ENCODE results near the gene RIOK3. TPM values are rescaled to one million over a fixed set of nuclear protein-coding genes. Genes with fewer than 3 reads are reported as not detected.

RIOK3 gene
- total RNA-seq, 1 experiment from 2014 or later, result 19.4 TPM

GRCh38 chr18:23495723-23496440 is 42.8 kb downstream of the RIOK3 start:
- ATAC-seq (no peak), DNase-seq (ENCODE audit: low spot score) (no peak)
- CTCF ChIA-PET, result interaction anchor here (0.6 to 0.8 kb wide), 2 partner anchors 15 to 605 kb away, joined by 3 read pairs; no protein-coding TSS in a partner anchor
- no peaks in the 10 kb centered on the region for H3K36me3 Mint-ChIP-seq
- POLR2A ChIA-PET, result no interaction called here
- H3K27ac Mint-ChIP-seq, result no peak overlapping the region
- TF ChIP-seq TP53 (CRISPR knock-in tag; IDR thresholded peaks at IDR 0.05) (no peak), HMGXB4 (CRISPR knock-in tag; IDR thresholded peaks at IDR 0.05) (no peak), ZNF232 (CRISPR knock-in tag; IDR thresholded peaks at IDR 0.05) (no peak), HMGA2 (CRISPR knock-in tag; IDR thresholded peaks at IDR 0.05) (no peak), ZNF281 (CRISPR knock-in tag; IDR thresholded peaks at IDR 0.05) (no peak)
- no peaks in the 10 kb centered on the region for H3K4me1 Mint-ChIP-seq
- peaks cover 4% of the 10 kb centered on the region for H3K9me3 Mint-ChIP-seq
- H3K27me3 Mint-ChIP-seq (ENCODE audit: low read depth), result peaks cover 3% of the 10 kb centered on the region; the same call in 1 of the 2 replicates
- no peak overlapping the region for H3K4me3 Mint-ChIP-seq

GRCh38 chr18:23498117-23498516 is 45.0 kb downstream of the RIOK3 start:
- Mint-ChIP-seq H3K36me3 (no peaks in the 10 kb centered on the region), H3K27me3 (ENCODE audit: low read depth) (peaks cover 3% of the 10 kb centered on the region; the same call in 1 of the 2 replicates), H3K27ac (no peak overlapping the region), H3K4me3 (no peak overlapping the region), H3K9me3 (no peaks in the 10 kb centered on the region), H3K4me1 (peaks cover 9% of the 10 kb centered on the region)
- ChIA-PET POLR2A (no interaction called here), CTCF (interaction anchor here (0.5 to 2.5 kb wide), 42 partner anchors 8 to 684 kb away, joined by 3 to 34 read pairs (median 4); partner anchors contain the start of gene RIOK3)
- DNase-seq (ENCODE audit: low spot score) (no peak), ATAC-seq (no peak)
- TF ChIP-seq SMAD3 (CRISPR knock-in tag; IDR thresholded peaks at IDR 0.05; ENCODE audit: borderline replicate concordance) (no peak), ARID4B (CRISPR knock-in tag; IDR thresholded peaks at IDR 0.05; ENCODE audit: borderline replicate concordance) (no peak), ZNF396 (CRISPR knock-in tag; IDR thresholded peaks at IDR 0.05; ENCODE audit: borderline replicate concordance) (no peak), RORB (CRISPR knock-in tag; IDR thresholded peaks at IDR 0.05) (no peak), MXD4 (CRISPR knock-in tag; IDR thresholded peaks at IDR 0.05; ENCODE audit: borderline replicate concordance) (no peak), GTF2I (CRISPR knock-in tag; conservative IDR thresholded peaks at IDR 0.05) (no peak), MYBL2 (CRISPR knock-in tag; IDR thresholded peaks at IDR 0.05) (no peak), STAT6 (CRISPR knock-in tag; conservative IDR thresholded peaks at IDR 0.05; ENCODE audit: low read depth) (no peak), ZNF423 (CRISPR knock-in tag; IDR thresholded peaks at IDR 0.05) (no peak), TEAD4 (CRISPR knock-in tag; IDR thresholded peaks at IDR 0.05) (no peak), TP53 (CRISPR knock-in tag; IDR thresholded peaks at IDR 0.05) (no peak), USF2 (CRISPR knock-in tag; IDR thresholded peaks at IDR 0.05) (no peak), ZNF317 (CRISPR knock-in tag; IDR thresholded peaks at IDR 0.05; ENCODE audit: borderline replicate concordance, low read depth) (no peak), NR3C1 (CRISPR knock-in tag; conservative IDR thresholded peaks at IDR 0.05; ENCODE audit: low read depth) (no peak), PRRX2 (CRISPR knock-in tag; IDR thresholded peaks at IDR 0.05) (no peak)
